Activated T-cell treated with anti-CD3 and anti-CD28 coated beads, Interleukin-2, amount 50 U/mL, for 48 hours (primary cell): Measurements from ENCODE around the gene PCGF6.
"Not testable (repeated sequence)": the region's sequence is repeated elsewhere in the genome, so short reads cannot be mapped to it uniquely, and the experiment has no call there.

Experiments used
- DNase-seq, 2 experiments: peaks; one replicate each; pipeline ENCODE4 v3.0.0-alpha.2; 2020

The PCGF6 gene

GRCh38 chr10:103310197-103310596, 40.7 kb downstream of the PCGF6 start:
- DNase-seq = no peak

DNA sequence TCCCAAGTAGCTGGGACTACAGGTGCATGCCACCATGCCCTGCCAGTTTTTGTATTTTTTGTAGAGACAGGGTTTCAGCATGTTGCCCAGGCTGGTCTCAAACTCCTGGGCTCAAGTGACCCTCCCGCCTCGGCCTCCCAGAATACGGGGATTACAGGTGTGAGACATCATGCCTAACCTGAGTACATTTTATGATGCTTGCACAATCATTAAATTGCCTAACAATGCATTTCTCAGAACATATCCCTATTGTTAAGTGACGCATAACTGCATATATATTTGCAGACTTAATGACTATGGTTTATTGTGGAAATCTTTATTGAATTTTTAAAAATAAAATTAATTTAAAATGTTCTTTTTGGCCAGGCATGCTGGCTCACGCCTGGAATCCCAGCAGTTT, 43.3 kb downstream of the PCGF6 start:
- DNase-seq = no peak

DNA sequence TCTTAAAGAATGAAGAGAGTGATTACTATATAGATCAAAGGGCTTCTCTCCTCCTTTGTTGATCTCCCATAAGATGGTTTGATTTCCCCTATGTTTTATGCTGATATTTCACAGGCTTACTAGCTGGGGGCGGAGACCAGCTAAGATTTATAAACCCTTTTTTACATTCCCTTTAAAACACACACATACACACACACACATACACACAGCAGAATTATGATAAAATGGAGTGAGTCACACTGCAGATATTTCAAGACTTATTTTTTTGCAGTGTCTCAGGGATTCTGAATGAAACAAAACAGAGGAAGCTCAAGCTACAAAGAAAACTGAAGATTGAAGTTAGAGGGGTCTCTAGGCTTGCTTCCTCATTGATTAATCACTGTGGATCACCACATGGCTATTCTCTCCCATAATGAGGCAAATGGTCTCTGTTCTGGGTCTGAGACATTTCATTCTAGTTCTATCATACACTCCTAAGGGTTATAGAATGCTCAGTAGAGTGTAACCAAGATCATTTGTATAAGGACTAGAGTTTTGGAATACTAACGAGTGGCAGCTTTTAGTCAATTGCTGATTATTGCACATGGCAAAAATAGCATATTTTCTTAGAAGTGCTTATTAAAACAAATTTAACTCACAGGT, 55.4 kb downstream of the PCGF6 start:
- no peak for DNase-seq

DNA sequence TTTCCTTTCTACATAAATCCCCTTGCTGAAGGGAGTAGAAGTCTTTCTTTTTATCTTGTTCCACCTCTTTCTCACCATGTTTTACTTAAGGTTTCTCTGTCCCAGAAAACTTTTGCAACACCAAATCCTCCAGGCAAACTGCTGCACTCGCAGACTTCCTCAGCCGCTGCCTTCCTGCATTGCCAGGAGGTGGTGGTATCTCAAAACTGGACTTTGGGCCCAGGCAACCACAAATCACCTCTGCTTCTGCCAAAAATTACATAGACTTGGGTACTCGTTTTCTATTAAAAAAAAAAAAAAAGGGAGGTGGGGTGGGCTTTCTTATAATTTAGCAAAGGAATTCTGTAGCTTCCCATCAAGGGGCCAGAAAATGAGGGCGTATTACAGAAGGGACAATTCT, 59.4 kb downstream of the PCGF6 start:
- no peak for DNase-seq

GRCh38 chr10:103287992-103288391, 62.9 kb downstream of the PCGF6 start:
- DNase-seq = no peak

DNA sequence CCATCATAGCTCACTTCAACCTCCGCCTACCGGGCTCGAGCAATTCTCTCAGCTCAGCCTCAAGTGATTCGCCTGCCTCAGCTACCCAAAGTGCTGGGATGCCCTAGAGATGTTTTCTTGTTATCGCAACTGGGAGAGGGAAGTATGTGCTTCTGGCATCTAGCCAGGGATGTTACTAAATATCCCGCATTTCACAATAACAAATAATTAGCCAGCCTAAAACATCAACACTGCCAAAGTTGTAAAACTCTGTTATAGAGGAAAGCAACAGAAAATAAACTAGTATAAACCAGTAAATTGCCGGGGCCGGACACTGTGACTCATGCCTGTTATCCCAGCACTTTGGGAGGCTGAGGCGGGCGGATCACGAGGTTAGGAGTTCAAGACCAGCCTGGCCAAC, 66.8 kb downstream of the PCGF6 start:
- no peak for DNase-seq

GRCh38 chr10:103282961-103283360, 68.0 kb downstream of the PCGF6 start:
- no peak for DNase-seq

- DNase-seq = no peak
These were observed 69.2 kb downstream of the PCGF6 start for GRCh38 chr10:103281753-103282152.

DNA sequence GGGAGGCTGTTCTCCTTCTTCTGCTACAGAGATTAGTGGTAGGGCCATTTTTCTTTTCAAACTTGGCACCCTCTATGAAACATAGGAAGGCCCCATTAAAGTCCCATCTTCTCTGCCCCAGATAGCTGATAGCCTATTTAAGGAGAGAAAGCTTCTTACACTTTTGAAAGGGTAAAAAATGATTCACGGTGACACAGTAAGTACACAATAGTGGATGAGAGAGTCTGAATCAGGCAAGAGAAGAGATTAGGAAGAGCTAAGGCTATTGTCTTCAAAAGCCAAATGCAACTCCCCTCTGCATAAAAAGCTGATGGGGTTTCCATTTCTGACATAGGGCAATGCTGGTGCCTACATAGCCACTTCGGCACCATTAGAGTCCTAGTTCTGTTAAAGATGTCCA, 70.4 kb downstream of the PCGF6 start:
- DNase-seq = no peak

DNA sequence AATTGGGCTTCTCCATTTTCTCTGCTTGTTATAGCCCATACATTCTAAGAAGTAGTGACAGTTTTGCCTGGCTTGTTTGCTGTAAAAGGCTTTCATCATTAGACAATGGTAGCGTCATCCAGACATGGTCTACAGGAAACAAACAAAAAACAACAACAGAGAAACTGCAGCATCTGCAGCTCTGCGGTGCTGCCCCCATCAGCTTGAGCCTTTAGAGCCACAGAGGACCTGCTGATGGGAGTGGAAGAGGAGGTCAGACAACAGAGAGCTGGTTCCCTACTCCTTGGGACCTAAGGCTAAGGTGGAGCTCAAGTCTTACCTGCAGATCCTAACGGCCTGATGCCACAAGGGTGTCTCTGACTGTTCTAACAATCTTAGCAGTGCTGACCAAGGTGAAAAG, 70.9 kb downstream of the PCGF6 start:
- DNase-seq = no peak

GRCh38 chr10:103278862-103279298, 72.1 kb downstream of the PCGF6 start:
- DNase-seq = peak; percentile 64

DNA sequence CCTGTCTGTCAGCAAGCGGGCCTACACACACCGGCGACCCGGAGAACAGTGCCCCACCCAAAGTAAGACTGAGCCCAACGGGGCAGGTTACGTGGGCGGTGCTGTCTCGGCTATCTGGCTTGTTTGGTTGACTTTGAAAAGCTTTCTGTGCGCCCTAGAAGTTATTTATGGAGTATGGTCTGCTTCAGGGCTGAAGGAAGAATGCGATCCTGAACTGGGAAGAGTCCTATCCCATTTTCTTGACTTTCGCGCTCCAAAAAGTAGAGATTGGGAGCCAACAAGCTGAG, 72.5 kb downstream of the PCGF6 start:
- DNase-seq = no peak

DNA sequence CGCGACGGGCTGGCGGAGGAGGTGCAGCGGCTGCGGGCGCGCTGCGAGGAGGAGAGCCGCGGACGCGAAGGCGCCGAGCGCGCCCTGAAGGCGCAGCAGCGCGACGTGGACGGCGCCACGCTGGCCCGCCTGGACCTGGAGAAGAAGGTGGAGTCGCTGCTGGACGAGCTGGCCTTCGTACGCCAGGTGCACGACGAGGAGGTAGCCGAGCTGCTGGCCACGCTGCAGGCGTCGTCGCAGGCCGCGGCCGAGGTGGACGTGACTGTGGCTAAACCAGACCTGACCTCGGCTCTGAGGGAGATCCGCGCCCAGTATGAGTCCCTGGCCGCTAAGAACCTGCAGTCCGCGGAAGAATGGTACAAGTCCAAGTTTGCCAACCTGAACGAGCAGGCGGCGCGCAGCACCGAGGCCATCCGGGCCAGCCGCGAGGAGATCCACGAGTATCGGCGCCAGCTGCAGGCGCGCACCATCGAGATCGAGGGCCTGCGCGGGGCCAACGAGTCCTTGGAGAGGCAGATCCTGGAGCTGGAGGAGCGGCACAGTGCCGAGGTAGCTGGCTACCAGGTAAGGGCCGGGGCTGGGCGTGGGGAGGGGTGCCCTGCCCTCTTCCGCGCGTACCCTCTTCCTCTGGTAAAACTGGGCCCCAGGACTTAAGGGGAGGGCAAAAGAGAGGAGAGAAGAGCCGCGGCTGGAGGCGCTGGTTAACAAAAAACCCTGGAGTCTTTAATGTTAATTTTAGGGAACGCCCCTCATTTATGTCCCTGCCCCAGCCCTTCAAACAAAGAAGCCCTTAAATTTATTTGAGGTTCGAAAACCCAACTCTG, 73.0 kb downstream of the PCGF6 start:
- no peak for DNase-seq

GRCh38 chr10:103276896-103277712, 73.8 kb downstream of the PCGF6 start, which contains the start of gene INA:
INA (plus strand) TSS chr10:103277138; CDS start chr10:103277212, 74 bp downstream.
- peak; percentile 44 to 58 for DNase-seq

GRCh38 chr10:103276251-103276895, 74.6 kb downstream of the PCGF6 start:
- no peak for DNase-seq

GRCh38 chr10:103273041-103273441, 77.9 kb downstream of the PCGF6 start:
- no peak for DNase-seq

DNA sequence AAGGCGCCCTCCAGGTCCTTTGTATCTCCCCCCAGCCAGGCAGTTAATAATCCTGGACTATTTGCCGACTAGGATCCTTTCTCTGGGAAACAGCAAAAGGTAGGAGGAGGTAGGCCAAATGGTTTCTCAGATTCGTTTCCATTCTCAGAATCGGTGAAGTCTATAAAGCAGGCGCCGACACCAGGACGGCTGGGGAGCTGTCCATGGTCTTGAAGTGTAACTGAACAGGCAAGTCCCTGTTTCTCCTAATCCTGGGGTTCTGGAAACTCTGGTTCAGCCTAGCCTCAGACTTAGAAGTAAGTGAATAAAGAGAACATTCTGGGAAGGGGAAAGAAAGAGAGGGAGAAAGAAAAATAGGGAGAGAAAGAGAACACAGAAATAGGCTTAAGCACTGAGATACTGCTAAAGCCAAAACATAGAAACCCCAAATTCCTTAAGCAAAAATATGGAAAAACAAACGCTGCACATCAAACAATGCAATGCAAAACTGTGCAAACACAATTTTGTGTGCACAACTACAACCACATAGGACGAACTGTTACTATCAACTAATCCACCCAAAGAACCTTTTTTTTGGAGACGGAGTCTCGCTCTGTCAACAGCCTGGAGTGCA, 85.1 kb downstream of the PCGF6 start:
- DNase-seq = peak; percentile 40 to 51

DNA sequence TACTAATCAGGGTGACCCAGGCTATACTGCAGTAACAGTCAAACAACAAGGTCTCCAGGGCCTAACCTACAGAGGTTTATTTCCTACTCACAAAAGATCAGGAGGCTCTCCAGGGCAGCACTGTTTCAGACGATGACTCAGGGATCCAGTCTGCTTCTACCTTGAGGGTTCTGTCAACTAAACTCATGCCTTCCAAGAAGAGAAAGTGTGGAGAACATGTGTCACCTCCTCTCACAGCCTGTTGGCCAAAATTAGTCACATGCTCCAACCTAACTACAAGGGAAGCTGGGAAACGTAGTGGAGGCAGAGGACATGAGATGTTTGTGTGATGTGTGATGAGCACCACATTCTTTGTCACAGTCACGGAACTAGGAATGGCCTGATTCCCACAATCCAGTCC, 88.7 kb downstream of the PCGF6 start:
- no peak for DNase-seq

DNA sequence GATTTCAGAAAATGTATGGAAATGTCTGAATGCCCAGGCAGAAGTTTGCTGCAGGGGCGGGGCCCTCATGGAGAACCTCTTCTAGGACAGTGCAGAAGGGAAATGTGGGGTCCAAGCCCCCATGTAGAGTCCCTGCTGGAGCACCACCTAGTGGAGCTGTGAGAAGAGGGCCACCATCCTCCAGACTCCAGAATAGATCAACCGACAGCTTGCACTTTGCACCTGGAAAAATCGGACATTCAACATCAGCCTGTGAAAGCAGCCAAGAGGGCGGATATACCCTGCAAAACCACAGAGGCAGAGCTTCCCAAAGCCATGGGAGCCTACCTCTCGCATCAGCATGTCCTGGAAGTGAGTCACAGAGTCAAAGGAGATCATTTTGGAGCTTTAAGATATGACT, 91.0 kb downstream of the PCGF6 start:
- DNase-seq = no peak

DNA sequence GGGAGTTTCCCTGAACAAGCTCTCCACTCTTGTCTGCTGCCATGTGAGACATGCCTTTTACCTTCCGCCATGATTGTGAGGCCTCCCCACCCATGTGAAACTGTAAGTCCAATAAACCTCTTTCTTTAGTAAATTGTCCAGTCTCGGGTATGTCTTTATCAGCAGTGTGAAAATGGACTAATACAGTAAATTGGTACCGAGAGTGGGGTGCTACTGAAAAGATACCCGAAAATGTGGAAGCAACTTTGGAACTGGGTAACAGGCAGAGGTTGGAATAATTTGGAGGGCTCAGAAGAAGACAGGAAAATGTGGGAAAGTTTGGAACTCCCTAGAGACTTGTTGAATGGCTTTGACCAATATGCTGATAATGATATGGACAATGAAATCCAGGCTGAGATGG, 92.0 kb downstream of the PCGF6 start:
- not testable (repeated sequence) for DNase-seq

DNA sequence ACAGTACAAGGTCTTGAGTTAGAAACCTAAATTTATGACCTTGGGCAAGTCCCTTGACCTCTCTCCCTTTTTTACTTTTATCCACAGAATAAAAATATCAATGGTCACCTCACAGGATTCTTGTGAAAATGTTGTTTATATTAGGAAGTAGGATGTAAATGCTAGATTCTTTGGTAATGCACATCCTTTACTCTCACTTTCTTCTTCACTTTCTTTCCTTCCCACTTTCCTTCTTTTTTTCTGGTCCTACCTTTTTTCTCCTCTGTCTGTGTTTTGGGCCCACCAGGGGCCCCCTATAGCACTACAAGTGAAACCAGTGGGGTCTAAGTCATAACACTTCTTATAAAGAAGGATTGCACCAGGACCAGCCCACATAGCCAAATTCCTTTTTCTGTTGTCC, 93.1 kb downstream of the PCGF6 start:
- DNase-seq = no peak

- no peak for DNase-seq
These were observed 94.3 kb downstream of the PCGF6 start for GRCh38 chr10:103256613-103257012.
